Gastrocnemius medialis (tissue), 4 donors: ENCODE measurements around the gene MOCS3. TPM values are rescaled to one million over a fixed set of nuclear protein-coding genes. Genes with fewer than 3 reads are reported as not detected.
A peak's percentile ranks its signal among the peaks of the same experiment; 100 is the strongest.

Experiments
- ATAC-seq, 2 donors: fragments of 150-250 bp; one replicate each; pipeline ENCODE4 v1.9.1; 2016
- DNase-seq, 2 donors: peaks; one replicate each; pipeline ENCODE4 v3.0.0-alpha.2; 2019
- H3K27ac ChIP-seq, 4 donors: fragments of 200-600 bp; sonication (generic); 1 replicate in 1 of 4; 2 replicates in 3 of 4; pipeline ENCODE4 v1.5.1; 2016 to 2018; ENCODE audit warnings: mild to moderate bottlenecking in 2 of 4, moderate library complexity in 1 of 4
- H3K27me3 ChIP-seq, 3 donors: fragments of 200-600 bp; sonication (generic) in 2 of 3; 1 replicate in 1 of 3; 2 replicates in 2 of 3; pipeline versions ENCODE4 v1.5.1 to v1.6.0; 2016 to 2019; ENCODE audit warnings: mild to moderate bottlenecking in 1 of 3, moderate library complexity in 1 of 3
- H3K36me3 ChIP-seq, 2 donors: fragments of 200-600 bp; sonication (generic) in 1 of 2; one replicate each; pipeline ENCODE4 v1.5.1; 2017 to 2018
- H3K4me1 ChIP-seq, 2 donors: fragments of 200-600 bp; sonication (generic) in 1 of 2; one replicate each; pipeline ENCODE4 v1.5.1; 2016 to 2017; ENCODE audit warnings: mild to moderate bottlenecking in 2 of 2
- H3K4me3 ChIP-seq, 4 donors: fragments of 200-600 bp; sonication (generic) in 3 of 4; 1 replicate in 1 of 4; 2 replicates in 3 of 4; pipeline ENCODE4 v1.5.1; 2016 to 2019; ENCODE audit warnings: mild to moderate bottlenecking in 2 of 4
- H3K9me3 ChIP-seq, 3 donors: fragments of 200-600 bp; sonication (generic) in 2 of 3; 1 replicate in 1 of 3; 2 replicates in 2 of 3; pipeline ENCODE4 v1.5.1; 2016 to 2019
- POLR2A ChIP-seq, 2 donors: fragments of 450-650 bp; IDR thresholded peaks; one replicate each; pipeline ENCODE4 v1.6.1; 2017; ENCODE audit warnings: antibody characterized with exemption in 2 of 2, mild to moderate bottlenecking in 2 of 2, moderate library complexity in 2 of 2
- in situ Hi-C, 4 donors: fragments of 200-750 bp; cut with MboI; loops; one replicate each; pipeline versions ENCODE4 v1.15.0 to v1.8.0; 2017; ENCODE audit warnings: low sequenced_read_pairs in 4 of 4
- intact Hi-C: fragments of 100-400 bp; cut with DNase I; formaldehyde crosslinking; loops from one replicate; pipeline ENCODE4 v1.15.1; 2023; ENCODE audit warnings: low total_unique reads
- total RNA-seq, 4 donors: library from RNA; depleted of rRNA; stranded (reverse); fragments of >200 nt; gene quantifications; one replicate each; pipeline versions ENCODE4 v1.1.0 to v1.2.3, GENCODE V29; 2016
- TF ChIP-seq, protein P1 (sequence below), 5 experiments: fragments of 450-650 bp in 3 of 5; fragments of 200-600 bp in 2 of 5; sonication (generic) in 2 of 5; IDR thresholded peaks in 4 of 5; conservative IDR thresholded peaks in 1 of 5; 1 replicate in 4 of 5; 2 replicates in 1 of 5; pipeline ENCODE4 v1.5.1; 2016 to 2019; ENCODE audit warnings: antibody characterized with exemption in 5 of 5, mild to moderate bottlenecking in 3 of 5, moderate library complexity in 3 of 5

Gene MOCS3
- total RNA-seq, 4 donors from 2014 or later = 3.1 to 5.7 (median 4.7) TPM

- DNase-seq = no peak
- in situ Hi-C loops (loop anchor here in 3 of 4 donors (10.0 kb wide), 1 partner anchor 138 kb away; the partner anchor contains the start of gene BCAS4 (in 3 of the 3)), intact Hi-C loops (loop anchor here (10.0 kb wide), 1 partner anchor 998 kb away; the partner anchor contains the start of gene RNF114)
- H3K4me3 ChIP-seq = no peak overlapping the region
- peaks cover 0 to 29% of the 10 kb centered on the region in 2 donors for H3K36me3 ChIP-seq
- H3K27ac ChIP-seq = peak overlapping the region in 1 of 4 donors; percentile 99
- no peaks in the 10 kb centered on the region for H3K27me3 ChIP-seq
- H3K9me3 ChIP-seq = no peaks in the 10 kb centered on the region
- TF ChIP-seq, protein P1, sequence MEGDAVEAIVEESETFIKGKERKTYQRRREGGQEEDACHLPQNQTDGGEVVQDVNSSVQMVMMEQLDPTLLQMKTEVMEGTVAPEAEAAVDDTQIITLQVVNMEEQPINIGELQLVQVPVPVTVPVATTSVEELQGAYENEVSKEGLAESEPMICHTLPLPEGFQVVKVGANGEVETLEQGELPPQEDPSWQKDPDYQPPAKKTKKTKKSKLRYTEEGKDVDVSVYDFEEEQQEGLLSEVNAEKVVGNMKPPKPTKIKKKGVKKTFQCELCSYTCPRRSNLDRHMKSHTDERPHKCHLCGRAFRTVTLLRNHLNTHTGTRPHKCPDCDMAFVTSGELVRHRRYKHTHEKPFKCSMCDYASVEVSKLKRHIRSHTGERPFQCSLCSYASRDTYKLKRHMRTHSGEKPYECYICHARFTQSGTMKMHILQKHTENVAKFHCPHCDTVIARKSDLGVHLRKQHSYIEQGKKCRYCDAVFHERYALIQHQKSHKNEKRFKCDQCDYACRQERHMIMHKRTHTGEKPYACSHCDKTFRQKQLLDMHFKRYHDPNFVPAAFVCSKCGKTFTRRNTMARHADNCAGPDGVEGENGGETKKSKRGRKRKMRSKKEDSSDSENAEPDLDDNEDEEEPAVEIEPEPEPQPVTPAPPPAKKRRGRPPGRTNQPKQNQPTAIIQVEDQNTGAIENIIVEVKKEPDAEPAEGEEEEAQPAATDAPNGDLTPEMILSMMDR (IDR thresholded peaks at IDR 0.05 in 4 of 5, conservative IDR thresholded peaks at IDR 0.05 in 1 of 5) = no peak
- TF ChIP-seq POLR2A (IDR thresholded peaks at IDR 0.05) = no peak
- no peak for ATAC-seq
- peaks cover 19 to 26% of the 10 kb centered on the region in 2 donors for H3K4me1 ChIP-seq
Measured at GRCh38 chr20:50932691-50933280, 25.8 kb upstream of the MOCS3 start.

DNA sequence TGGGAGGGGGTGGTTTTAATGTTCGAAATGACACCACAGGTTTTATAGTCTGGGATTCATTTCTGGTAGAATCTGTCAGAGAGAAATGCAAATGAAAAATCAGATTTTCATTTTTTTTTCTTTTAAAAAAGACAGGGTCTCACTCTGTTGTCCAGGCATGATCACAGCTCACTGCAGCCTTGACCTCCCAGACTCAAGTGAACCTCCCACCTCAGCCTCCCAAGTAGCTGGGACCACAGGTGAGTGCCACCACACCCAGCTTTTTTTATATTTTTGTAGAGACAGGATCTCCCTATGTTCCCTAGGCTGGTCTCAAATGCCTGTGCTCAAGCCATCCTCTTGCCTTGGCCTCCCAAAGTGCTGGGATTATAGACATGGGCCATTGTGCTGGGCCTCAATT is 25.0 kb upstream of the MOCS3 start:
- H3K9me3 ChIP-seq = no peaks in the 10 kb centered on the region
- ATAC-seq = no peak
- intact Hi-C loops (loop anchor here (10.0 kb wide), 1 partner anchor 999 kb away; the partner anchor contains the start of gene RNF114), in situ Hi-C loops (loop anchor here in 3 of 4 donors (10.0 kb wide), 1 partner anchor 139 kb away; the partner anchor contains the start of gene BCAS4 (in 3 of the 3))
- peaks cover 0 to 30% of the 10 kb centered on the region in 2 donors for H3K36me3 ChIP-seq
- H3K27me3 ChIP-seq = no peaks in the 10 kb centered on the region
- peaks cover 11 to 18% of the 10 kb centered on the region in 2 donors for H3K4me1 ChIP-seq
- H3K4me3 ChIP-seq = no peak overlapping the region
- no peak for DNase-seq
- H3K27ac ChIP-seq = no peak overlapping the region
- no peak for TF ChIP-seq POLR2A (IDR thresholded peaks at IDR 0.05)
- TF ChIP-seq, protein P1 (IDR thresholded peaks at IDR 0.05 in 4 of 5, conservative IDR thresholded peaks at IDR 0.05 in 1 of 5) = no peak

- in situ Hi-C loops = no loop called here
- DNase-seq (no peak), ATAC-seq (no peak)
- Histone ChIP-seq H3K4me1 (peaks cover 6 to 8% of the 10 kb centered on the region in 2 donors), H3K4me3 (no peak overlapping the region), H3K36me3 (peaks cover 3 to 89% of the 10 kb centered on the region in 2 donors), H3K27me3 (no peaks in the 10 kb centered on the region), H3K9me3 (no peaks in the 10 kb centered on the region), H3K27ac (no peak overlapping the region)
- intact Hi-C loops = no loop called here
- TF ChIP-seq, protein P1 (IDR thresholded peaks at IDR 0.05 in 4 of 5, conservative IDR thresholded peaks at IDR 0.05 in 1 of 5) = no peak
- TF ChIP-seq POLR2A (IDR thresholded peaks at IDR 0.05) = no peak
Measured at GRCh38 chr20:50943069-50943468, 15.5 kb upstream of the MOCS3 start.

DNA sequence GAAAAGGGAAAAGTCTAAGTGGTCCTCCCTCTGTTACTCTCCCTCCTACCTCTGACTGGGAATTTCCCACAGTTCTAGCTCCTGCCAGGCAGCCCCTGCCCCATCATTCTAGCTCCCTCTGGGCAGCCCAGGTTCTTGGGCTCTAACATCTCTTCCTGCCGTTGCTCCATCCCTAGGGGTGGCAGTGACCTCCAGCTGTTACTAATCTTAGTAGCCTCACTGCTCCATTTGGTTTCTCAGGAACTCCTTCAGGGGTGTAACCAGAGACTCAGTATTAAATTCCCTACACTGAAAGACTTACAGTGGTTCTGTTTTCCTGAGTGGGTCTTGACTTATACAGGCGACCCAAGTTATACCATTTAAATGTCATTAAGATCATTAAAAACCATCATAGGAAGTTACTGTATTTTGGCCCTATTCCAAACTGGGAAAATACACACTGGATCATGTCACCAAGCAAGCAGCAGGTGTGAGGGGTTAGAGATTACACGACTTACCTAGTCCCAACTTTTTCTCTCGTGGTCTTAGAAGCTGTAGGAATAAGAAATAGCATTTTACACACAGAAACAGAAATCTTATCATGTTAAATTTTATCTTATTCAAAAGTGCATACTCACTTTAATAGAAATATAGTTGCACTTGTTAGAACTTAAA is 10.4 kb upstream of the MOCS3 start:
- peaks cover 3 to 67% of the 10 kb centered on the region in 2 donors for H3K36me3 ChIP-seq
- ATAC-seq (peak; percentile 87 to 98), DNase-seq (peak in 1 of 2 donors; percentile 65)
- H3K27me3 ChIP-seq = no peaks in the 10 kb centered on the region
- TF ChIP-seq, protein P1 (IDR thresholded peaks at IDR 0.05 in 4 of 5, conservative IDR thresholded peaks at IDR 0.05 in 1 of 5) = no peak
- TF ChIP-seq POLR2A (IDR thresholded peaks at IDR 0.05) = no peak
- H3K4me1 ChIP-seq = peaks cover 20 to 23% of the 10 kb centered on the region in 2 donors
- H3K27ac ChIP-seq = peak overlapping the region; percentile 26 to 65 (median 46)
- H3K4me3 ChIP-seq = no peak overlapping the region
- no peaks in the 10 kb centered on the region for H3K9me3 ChIP-seq
- intact Hi-C loops = no loop called here
- in situ Hi-C loops = no loop called here
